ENCODE measurements around the gene PRKCH. TPM values are rescaled to one million over a fixed set of nuclear protein-coding genes. Genes with fewer than 3 reads are reported as not detected.

Gene PRKCH
- total and polyA plus RNA-seq, 2 of the 13 experiments (the other 11 are each of a cell fraction or from before 2014, with no cell fraction given): 0.48 to 1.3 TPM

- POLR2A ChIA-PET: interaction anchor here (1.8 to 2.2 kb wide), 2 partner anchors 8 to 9 kb away, joined by 10 to 11 read pairs; no protein-coding TSS in a partner anchor
- FAIRE-seq: no peak
These were observed 224.5 kb downstream of the PRKCH start for GRCh38 chr14:61545726-61546455.

More at GRCh38 chr14:61545726-61546455, 224.5 kb downstream of the PRKCH start:
- intact Hi-C loops (cut with micrococcal nuclease; ENCODE audit: unreplicated experiment) (no loop called here), in situ Hi-C loops (cut with HindIII; ENCODE audit: extremely low pct_ligation_motif_present, low pct_unique_long_range_greater_than_20kb) (no loop called here)
- no TSS peak for BruUV-seq (replicated peaks)
- no peaks in the 10 kb centered on the region for H3K36me3 ChIP-seq (replicated peaks in 1 of 2; ENCODE audit: control insufficient read depth in 1 of 2, insufficient read depth in 2 of 2, low read length in 2 of 2)
- WGBS (ENCODE audit: low lambda C conversion rate): 98% methylated on average over 3 of the region's 7 CpGs
- TF ChIP-seq ZNF34 (CRISPR knock-in tag; IDR thresholded peaks at IDR 0.05; ENCODE audit: borderline replicate concordance) (no peak), ZSCAN5A (CRISPR knock-in tag; IDR thresholded peaks at IDR 0.05; ENCODE audit: borderline replicate concordance) (no peak)
- CTCF ChIA-PET (ENCODE audit: low intra/inter-chr PET ratio, low total read pairs): no interaction called here
- no peaks in the 10 kb centered on the region for H3K9me3 ChIP-seq (ENCODE audit: low read length)
- no peaks in the 10 kb centered on the region for H3K27me3 ChIP-seq (ENCODE audit: control insufficient read depth in 1 of 2, insufficient read depth in 2 of 2, low read length in 2 of 2)
- H3K4me1 ChIP-seq (ENCODE audit: insufficient read depth, low read length): peaks cover 70% of the 10 kb centered on the region
- ATAC-seq (no peak), DNase-seq (ENCODE audit: low spot score) (no peak)
- no peaks in the 10 kb centered on the region for H4K20me1 ChIP-seq (ENCODE audit: insufficient read depth, low read length)
- H3K79me2 ChIP-seq (ENCODE audit: insufficient read depth, low read length): no peaks in the 10 kb centered on the region
- H3K9ac ChIP-seq (ENCODE audit: insufficient read depth, low read depth, low read length): no peak overlapping the region
- H3K4me3 ChIP-seq (replicated peaks in 1 of 3; ENCODE audit: insufficient read depth in 1 of 3, low read depth in 2 of 3, low read length in 3 of 3): no peak overlapping the region
- no peak overlapping the region for H2AFZ ChIP-seq (ENCODE audit: low read length)
- no peak overlapping the region for H3K27ac ChIP-seq (ENCODE audit: extremely low read length, insufficient read depth, low read length)
- H3K4me2 ChIP-seq (ENCODE audit: low read depth, low read length): no peak overlapping the region
